Endothelial cell of umbilical vein (primary cell): ENCODE data around the gene COG2. TPM values are rescaled to one million over a fixed set of nuclear protein-coding genes. Genes with fewer than 3 reads are reported as not detected.

Source experiments
- BruUV-seq: library from RNA; stranded (reverse); fragments of 400-500 nt; replicated peaks from 2 replicates; lab custom pipeline; 2021; lab: Mats Ljungman, UMichigan
- CTCF ChIA-PET: fragments of 300-600, 350-600 bp; sonication (Branson Sonifier 250); formaldehyde crosslinking; loops from one replicate; lab custom pipeline; 2021; ENCODE audit warnings: antibody characterized with exemption, inconsistent platforms; lab: Charles Lee
- POLR2A ChIA-PET: fragments of 300-600, 350-600 bp; sonication (Branson Sonifier 250); formaldehyde crosslinking; loops from one replicate; lab custom pipeline; 2021; ENCODE audit warnings: antibody characterized with exemption, inconsistent platforms; lab: Charles Lee
- DNase-seq: peaks from one replicate; pipeline ENCODE4 v3.0.0-alpha.2; 2011; ENCODE audit warnings: low read depth, low spot score
- FAIRE-seq: peaks from 2 replicates; lab custom pipeline; 2011; peaks lifted over from hg19 to GRCh38; lab: Jason Lieb, UNC
- H2AFZ ChIP-seq: 2 replicates; pipeline ENCODE4 v1.6.0; 2012; ENCODE audit warnings: low read depth, low read length, control low read depth, inconsistent platforms
- H3K27ac ChIP-seq: 2 replicates; pipeline ENCODE4 v1.5.1; 2011; ENCODE audit warnings: low read depth, mild to moderate bottlenecking, control low read depth, low read length, moderate library complexity; ENCODE audit not compliant: insufficient read depth
- H3K27me3 ChIP-seq, 2 experiments: 2 replicates each; pipeline versions ENCODE4 v1.6.0 to v1.6.1; 2011; ENCODE audit warnings: low read length in 2 of 2, mixed read lengths in 1 of 2; ENCODE audit not compliant: control insufficient read depth in 2 of 2, insufficient read depth in 2 of 2
- H3K36me3 ChIP-seq, 2 experiments: 2 replicates in 1 of 2; 3 replicates in 1 of 2; pipeline ENCODE4 v1.5.1; 2011; ENCODE audit warnings: low read length in 2 of 2, mild to moderate bottlenecking in 1 of 2, moderate library complexity in 1 of 2; ENCODE audit not compliant: control insufficient read depth in 2 of 2, insufficient read depth in 2 of 2; ENCODE audit errors: extremely low read depth in 1 of 2
- H3K4me1 ChIP-seq: 3 replicates; pipeline ENCODE4 v1.5.1; 2011; ENCODE audit warnings: mild to moderate bottlenecking, low read length; ENCODE audit not compliant: control insufficient read depth, insufficient read depth; ENCODE audit errors: extremely low read depth
- H3K4me2 ChIP-seq: 2 replicates; pipeline ENCODE4 v1.6.1; 2011; ENCODE audit warnings: low read length, control low read depth, mixed read lengths; ENCODE audit not compliant: insufficient read depth
- H3K4me3 ChIP-seq, 3 experiments: fragments of 200-600 bp in 1 of 3; sonication (generic), shearing (Covaris generic) in 1 of 3; replicated peaks in 1 of 3; 2 replicates each; pipeline ENCODE4 v1.5.1; 2011 to 2016; ENCODE audit warnings: control low read depth in 3 of 3, low read length in 3 of 3, mild to moderate bottlenecking in 2 of 3, inconsistent platforms in 1 of 3, low read depth in 1 of 3, moderate library complexity in 1 of 3; ENCODE audit not compliant: insufficient read depth in 1 of 3
- H3K79me2 ChIP-seq: 2 replicates; pipeline ENCODE4 v1.6.0; 2012; ENCODE audit warnings: low read length, inconsistent platforms; ENCODE audit not compliant: control insufficient read depth, insufficient read depth
- H3K9ac ChIP-seq: replicated peaks from 2 replicates; pipeline ENCODE3; 2011; ENCODE audit warnings: low read length, control low read depth; ENCODE audit not compliant: insufficient read depth; ENCODE audit errors: extremely low read depth
- H3K9me1 ChIP-seq: replicated peaks from 3 replicates; pipeline ENCODE4 v1.6.0; 2011; ENCODE audit warnings: mild to moderate bottlenecking, low read length; ENCODE audit not compliant: control insufficient read depth, insufficient read depth; ENCODE audit errors: extremely low read depth
- H3K9me3 ChIP-seq: replicated peaks from 2 replicates; pipeline ENCODE4 v1.5.1; 2012; ENCODE audit warnings: low read length, inconsistent platforms; ENCODE audit not compliant: control insufficient read depth, insufficient read depth
- H4K20me1 ChIP-seq: replicated peaks from 2 replicates; pipeline ENCODE3; 2011; ENCODE audit warnings: mild to moderate bottlenecking, low read length; ENCODE audit not compliant: control insufficient read depth, insufficient read depth; ENCODE audit errors: extremely low read depth
- EZH2 ChIP-seq: IDR thresholded peaks from 2 replicates; pipeline ENCODE4 v1.6.1; 2012; ENCODE audit warnings: borderline replicate concordance, low read depth, mild to moderate bottlenecking, moderate library complexity, low read length, inconsistent platforms; ENCODE audit not compliant: severe bottlenecking
- FOS ChIP-seq: IDR thresholded peaks from 2 replicates; pipeline ENCODE4 v1.6.1; 2011; ENCODE audit warnings: mild to moderate bottlenecking, low read length, moderate library complexity, borderline replicate concordance; ENCODE audit not compliant: insufficient read depth
- GATA2 ChIP-seq: IDR thresholded peaks from 2 replicates; pipeline ENCODE4 v1.7.0; 2011; ENCODE audit warnings: low read depth, mild to moderate bottlenecking, moderate library complexity, mixed read lengths, low read length; ENCODE audit not compliant: insufficient read length, insufficient read depth
- JUN ChIP-seq: IDR thresholded peaks from 2 replicates; pipeline ENCODE4 v1.6.1; 2011; ENCODE audit warnings: borderline replicate concordance, low read depth; ENCODE audit not compliant: insufficient read length, insufficient read depth
- MYC ChIP-seq: IDR thresholded peaks from one replicate; pipeline ENCODE4 v1.6.1; 2011; ENCODE audit warnings: mild to moderate bottlenecking, low read depth, low read length
- POLR2A ChIP-seq: IDR thresholded peaks from 2 replicates; pipeline ENCODE4 v1.6.1; 2012; ENCODE audit warnings: low read depth, mild to moderate bottlenecking, control low read depth, low read length
- POLR2AphosphoS5 ChIP-seq: IDR thresholded peaks from 2 replicates; pipeline ENCODE4 v1.6.1; 2012; ENCODE audit warnings: low read depth, mild to moderate bottlenecking, control low read depth, low read length, moderate library complexity; ENCODE audit not compliant: insufficient read depth
- dilution Hi-C: fragments of 300-500 bp; cut with MboI; formaldehyde crosslinking; loops from one replicate; pipeline ENCODE4 v1.15.0; 2019; ENCODE audit warnings: low sequenced_read_pairs; ENCODE audit not compliant: extremely low pct_ligation_motif_present
- intact Hi-C: fragments of 100-400 bp; cut with micrococcal nuclease; formaldehyde crosslinking; loops from one replicate; pipeline ENCODE4 v1.10.0; 2022
- polyA plus RNA-seq, 4 experiments: library from polyadenylated mRNA; depleted of rRNA in 3 of 4; stranded (reverse) in 3 of 4; unstranded in 1 of 4; fragments of >200 nt; gene quantifications; 2 replicates each; pipeline versions ENCODE4 v1.2.1 to v1.2.3, GENCODE V29; 2011 to 2012; ENCODE audit warnings: missing spikeins in 1 of 4
- total RNA-seq: library from RNA; stranded (reverse); gene quantifications from 2 replicates; pipeline ENCODE4 v1.2.3, GENCODE V29; 2021
- TF ChIP-seq, protein P1 (sequence below), 2 donors: IDR thresholded peaks; 1 replicate in 1 of 2; 2 replicates in 1 of 2; pipeline ENCODE4 v1.5.1; 2011; ENCODE audit warnings: low read length in 2 of 2, mild to moderate bottlenecking in 2 of 2, moderate library complexity in 2 of 2, control low read depth in 1 of 2, inconsistent platforms in 1 of 2, low read depth in 1 of 2; ENCODE audit not compliant: insufficient read depth in 1 of 2; ENCODE audit errors: extremely low read depth in 1 of 2
- TF ChIP-seq, protein P2 (sequence below): IDR thresholded peaks from 2 replicates; pipeline ENCODE4 v1.6.1; 2011; ENCODE audit not compliant: insufficient read depth, insufficient read length

The COG2 gene
- total and polyA plus RNA-seq, 2 donors (not counting 3 experiments of a cell fraction or from before 2014, with no cell fraction given), result 7.6 to 24.2 TPM

DNA sequence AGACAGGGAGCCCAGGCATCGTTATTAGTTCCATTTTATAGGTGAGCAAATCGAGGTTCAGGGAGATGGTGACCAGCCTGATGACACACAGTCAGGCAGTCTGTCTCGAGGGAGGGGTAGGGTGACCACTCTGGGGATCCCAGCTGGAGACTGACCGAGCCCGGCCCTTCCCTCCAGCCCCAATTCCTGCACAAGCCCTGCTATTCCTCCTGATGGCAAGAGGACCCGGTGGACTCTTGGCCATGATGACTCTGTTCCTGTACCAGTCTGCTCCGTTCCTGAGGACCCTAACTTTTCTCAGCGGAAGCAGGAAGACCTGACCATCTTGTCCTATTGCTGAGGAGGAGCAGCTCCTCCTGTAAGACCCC lies 71.2 kb downstream of the COG2 start:
- POLR2A ChIA-PET, result no interaction called here
- no TSS peak for BruUV-seq
- no peak for TF ChIP-seq EZH2
- no peaks in the 10 kb centered on the region for H4K20me1 ChIP-seq
- no peak overlapping the region for H3K9ac ChIP-seq
- no peaks in the 10 kb centered on the region for H3K4me1 ChIP-seq
- dilution Hi-C loops, result no loop called here
- H3K36me3 ChIP-seq, result no peaks in the 10 kb centered on the region
- no peak overlapping the region for H3K4me3 ChIP-seq
- no peak overlapping the region for H2AFZ ChIP-seq
- H3K4me2 ChIP-seq, result no peak overlapping the region
- DNase-seq (no peak), FAIRE-seq (no peak)
- no peaks in the 10 kb centered on the region for H3K79me2 ChIP-seq
- intact Hi-C loops, result no loop called here
- no peaks in the 10 kb centered on the region for H3K27me3 ChIP-seq
- H3K9me3 ChIP-seq, result no peaks in the 10 kb centered on the region
- CTCF ChIA-PET, result no interaction called here
- no peaks in the 10 kb centered on the region for H3K9me1 ChIP-seq
- no peak overlapping the region for H3K27ac ChIP-seq

DNA sequence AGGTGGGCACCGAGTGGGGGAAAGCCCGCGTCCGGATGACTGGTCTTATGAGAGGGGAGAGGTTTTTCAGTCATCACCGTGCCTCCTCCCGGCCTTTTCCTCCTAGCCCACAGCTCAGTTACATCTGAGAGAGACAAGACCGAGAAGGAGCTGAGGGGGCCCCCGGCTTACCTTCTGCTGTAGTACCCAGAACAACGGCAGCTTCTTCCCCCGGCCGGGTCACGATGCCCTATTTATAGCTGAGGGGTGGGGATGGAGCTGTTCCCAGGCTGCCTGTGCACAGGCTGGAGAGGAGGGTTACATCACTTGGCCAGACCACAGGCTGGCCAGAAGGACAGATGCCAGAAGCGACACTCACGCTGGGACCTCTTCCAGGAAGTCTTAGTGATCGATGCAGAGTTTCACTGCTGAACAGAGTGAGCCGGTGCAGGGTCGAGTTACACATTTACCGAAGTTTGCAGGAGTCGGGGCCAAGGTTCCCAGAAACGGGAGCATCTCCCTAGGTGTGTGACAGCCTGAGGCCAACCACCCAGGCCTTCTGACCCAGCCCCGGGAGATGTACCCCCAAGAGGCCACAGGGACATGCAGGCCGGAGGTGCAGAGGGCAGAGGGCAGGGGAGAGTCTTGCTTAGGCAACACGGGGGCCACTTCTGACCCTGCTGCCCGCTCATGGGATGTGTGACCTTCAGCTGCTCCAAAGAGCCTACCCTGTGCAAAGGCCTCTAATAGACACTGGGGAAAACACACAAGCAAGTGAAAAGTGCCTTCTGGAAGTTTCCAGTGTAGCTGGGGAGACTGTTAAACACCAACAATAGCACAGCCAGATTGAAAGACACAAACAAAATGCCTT lies 71.9 kb downstream of the COG2 start, which contains the start of gene AGT:
TSS of gene AGT (minus strand) at position 208 of the 850 bp plus-strand sequence. CDS start 3,299 bp downstream, outside the sequence.
- H3K4me1 ChIP-seq, result no peaks in the 10 kb centered on the region
- ChIA-PET CTCF (no interaction called here), POLR2A (no interaction called here)
- dilution Hi-C loops (no loop called here), intact Hi-C loops (no loop called here)
- no peak within 1 kb of the TSS for H3K4me2 ChIP-seq
- no peaks in the 10 kb centered on the region for H3K9me3 ChIP-seq
- FAIRE-seq (no peak), DNase-seq (no peak)
- no peak within 1 kb of the TSS for H3K27ac ChIP-seq
- no peaks in the 10 kb centered on the region for H4K20me1 ChIP-seq
- no peaks in the 10 kb centered on the region for H3K9me1 ChIP-seq
- BruUV-seq, result no TSS peak
- H2AFZ ChIP-seq, result no peak within 1 kb of the TSS
- TF ChIP-seq, protein P1, sequence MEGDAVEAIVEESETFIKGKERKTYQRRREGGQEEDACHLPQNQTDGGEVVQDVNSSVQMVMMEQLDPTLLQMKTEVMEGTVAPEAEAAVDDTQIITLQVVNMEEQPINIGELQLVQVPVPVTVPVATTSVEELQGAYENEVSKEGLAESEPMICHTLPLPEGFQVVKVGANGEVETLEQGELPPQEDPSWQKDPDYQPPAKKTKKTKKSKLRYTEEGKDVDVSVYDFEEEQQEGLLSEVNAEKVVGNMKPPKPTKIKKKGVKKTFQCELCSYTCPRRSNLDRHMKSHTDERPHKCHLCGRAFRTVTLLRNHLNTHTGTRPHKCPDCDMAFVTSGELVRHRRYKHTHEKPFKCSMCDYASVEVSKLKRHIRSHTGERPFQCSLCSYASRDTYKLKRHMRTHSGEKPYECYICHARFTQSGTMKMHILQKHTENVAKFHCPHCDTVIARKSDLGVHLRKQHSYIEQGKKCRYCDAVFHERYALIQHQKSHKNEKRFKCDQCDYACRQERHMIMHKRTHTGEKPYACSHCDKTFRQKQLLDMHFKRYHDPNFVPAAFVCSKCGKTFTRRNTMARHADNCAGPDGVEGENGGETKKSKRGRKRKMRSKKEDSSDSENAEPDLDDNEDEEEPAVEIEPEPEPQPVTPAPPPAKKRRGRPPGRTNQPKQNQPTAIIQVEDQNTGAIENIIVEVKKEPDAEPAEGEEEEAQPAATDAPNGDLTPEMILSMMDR (IDR thresholded peaks at IDR 0.05; ENCODE audit: extremely low read depth in 1 of 2, insufficient read depth in 1 of 2, low read depth in 1 of 2, low read length in 2 of 2), result no peak
- no peak for TF ChIP-seq POLR2A
- TF ChIP-seq FOS, result no peak
- TF ChIP-seq GATA2, result no peak
- TF ChIP-seq EZH2, result no peak
- TF ChIP-seq, protein P2, sequence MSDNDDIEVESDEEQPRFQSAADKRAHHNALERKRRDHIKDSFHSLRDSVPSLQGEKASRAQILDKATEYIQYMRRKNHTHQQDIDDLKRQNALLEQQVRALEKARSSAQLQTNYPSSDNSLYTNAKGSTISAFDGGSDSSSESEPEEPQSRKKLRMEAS, result no peak
- no peak for TF ChIP-seq POLR2AphosphoS5
- no peak for TF ChIP-seq JUN
- no peak for TF ChIP-seq MYC
- H3K36me3 ChIP-seq, result no peaks in the 10 kb centered on the region
- H3K79me2 ChIP-seq, result no peaks in the 10 kb centered on the region
- H3K4me3 ChIP-seq, result no peak within 1 kb of the TSS
- H3K9ac ChIP-seq, result no peak within 1 kb of the TSS
- no peaks in the 10 kb centered on the region for H3K27me3 ChIP-seq
